Stimulated activated CD8-positive, alpha-beta memory T cell treated with anti-CD3 and anti-CD28 coated beads, Interleukin-4, amount 100 ng/mL, for 1 hour (primary cell): ENCODE results near the gene LZTS2.
"Not testable (repeated sequence)": the region's sequence is repeated elsewhere in the genome, so short reads cannot be mapped to it uniquely, and the experiment has no call there.

Source experiments
- DNase-seq, 2 donors: peaks; one replicate each; pipeline ENCODE4 v3.0.0-alpha.2; 2020; ENCODE audit warnings: low read depth in 2 of 2, low spot score in 1 of 2

Gene LZTS2

DNA sequence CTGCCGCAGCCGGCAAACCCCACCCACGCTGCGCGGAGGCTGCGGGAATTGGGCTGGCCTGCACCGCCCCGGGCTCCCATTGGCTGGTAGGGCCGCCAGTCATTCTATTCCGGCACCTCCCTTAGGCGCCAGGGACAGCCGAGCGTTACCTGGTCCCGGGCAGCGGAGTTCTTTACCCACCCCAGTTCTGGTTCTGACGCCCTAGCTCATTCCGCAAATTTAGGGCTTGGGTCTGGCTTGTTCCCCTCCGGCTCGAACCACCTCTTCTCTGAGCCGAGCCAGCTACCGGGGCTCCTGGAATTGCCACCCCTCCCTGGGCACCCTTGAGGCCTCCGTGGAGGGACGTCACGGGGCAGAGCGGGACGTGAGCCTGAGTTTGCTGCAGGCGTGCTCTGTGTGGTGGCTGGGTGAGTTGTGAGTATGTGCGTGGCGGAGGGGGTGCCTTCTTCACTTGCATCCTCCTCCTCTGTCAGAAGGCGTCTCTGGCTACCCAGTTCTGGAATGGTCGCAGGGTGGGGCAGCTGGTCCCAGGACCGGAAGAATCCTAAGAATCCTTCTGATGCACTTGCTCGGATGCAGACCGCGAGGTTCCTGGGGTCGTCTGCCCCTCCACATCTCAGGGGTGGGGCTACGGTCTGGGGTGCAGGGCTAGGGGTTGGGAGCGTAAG lies 31.7 kb downstream of the LZTS2 start, which contains the start of the genes PDZD7 and SFXN3:
PDZD7 (minus strand) TSS at position 2 of the 668 bp plus-strand sequence. CDS start 910 bp downstream, outside the sequence.
SFXN3 (plus strand) TSS at position 107 of the 668 bp plus-strand sequence. CDS start 3,461 bp downstream, outside the sequence.
- DNase-seq: peak; percentile 89 to 92

DNA sequence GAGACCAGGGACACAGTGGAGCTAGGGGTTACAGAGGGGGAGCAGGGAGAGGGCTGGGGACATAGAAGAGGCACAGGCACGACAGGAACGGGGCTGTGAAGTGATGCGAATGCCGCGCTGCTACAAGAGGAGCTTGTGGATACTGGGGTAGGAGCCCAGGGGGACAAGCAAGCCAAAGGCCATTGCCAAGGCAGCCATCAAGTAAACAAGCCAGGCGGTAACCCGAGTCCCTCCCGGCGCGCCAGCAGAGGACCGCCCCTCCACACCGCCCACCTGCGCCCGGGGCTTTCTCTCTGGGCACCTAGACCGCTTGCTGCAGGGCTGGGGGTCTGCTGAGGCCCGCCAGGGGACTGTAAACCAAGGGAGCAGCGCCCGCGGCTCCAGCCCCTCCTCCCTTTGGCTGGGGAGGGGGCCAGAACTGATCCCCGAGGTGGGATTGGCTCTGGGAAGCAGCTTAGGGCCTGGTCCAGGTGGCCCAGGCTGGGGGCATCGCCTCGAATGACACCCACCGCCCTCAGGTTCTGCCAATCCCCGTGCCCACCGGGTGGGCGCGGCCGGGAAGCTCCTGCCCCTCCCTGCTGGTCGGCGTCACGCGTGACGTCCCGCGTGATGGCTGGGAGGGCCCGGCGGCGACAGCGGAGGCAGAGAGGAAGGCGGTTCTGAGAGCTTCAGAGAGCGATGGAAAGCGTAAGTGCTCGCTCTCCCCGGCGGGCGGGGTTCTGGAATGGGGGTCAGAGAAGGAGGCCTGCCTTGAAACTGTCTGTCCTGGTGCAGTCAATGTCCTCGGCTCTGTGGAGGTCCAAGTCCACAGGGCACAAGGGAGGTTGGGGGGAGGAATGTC lies 32.4 kb downstream of the LZTS2 start:
- peak; percentile 58 to 60 for DNase-seq

DNA sequence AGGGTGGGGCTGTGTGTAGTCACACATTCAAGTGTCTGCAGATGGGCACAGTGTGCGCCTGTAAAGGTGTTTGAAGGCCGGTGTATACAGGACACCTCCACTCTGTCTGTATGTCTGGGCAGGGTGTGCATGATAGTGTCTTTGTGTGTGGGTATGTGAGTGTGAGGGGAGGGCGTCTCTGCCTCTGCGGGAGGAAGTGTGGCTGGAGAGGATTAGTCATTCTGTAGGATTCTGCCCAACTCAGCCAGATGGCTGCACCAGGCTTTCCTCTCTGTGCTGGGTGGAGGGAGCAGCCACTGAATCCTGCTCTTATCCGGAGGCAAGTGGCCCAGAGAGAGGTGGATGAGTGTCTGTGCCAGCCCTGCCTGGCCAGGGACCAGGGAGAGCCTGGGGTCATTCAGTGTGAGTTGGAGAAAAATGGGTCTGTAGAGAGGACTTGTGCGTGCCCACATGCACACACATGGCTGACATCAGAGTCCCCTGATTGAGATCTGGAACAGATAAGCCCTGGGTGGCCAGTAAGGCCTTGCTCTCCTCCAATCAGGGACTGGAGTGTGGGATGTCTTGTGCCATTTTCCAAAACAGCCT lies 33.1 kb downstream of the LZTS2 start:
- DNase-seq: peak; percentile 43 to 46

DNA sequence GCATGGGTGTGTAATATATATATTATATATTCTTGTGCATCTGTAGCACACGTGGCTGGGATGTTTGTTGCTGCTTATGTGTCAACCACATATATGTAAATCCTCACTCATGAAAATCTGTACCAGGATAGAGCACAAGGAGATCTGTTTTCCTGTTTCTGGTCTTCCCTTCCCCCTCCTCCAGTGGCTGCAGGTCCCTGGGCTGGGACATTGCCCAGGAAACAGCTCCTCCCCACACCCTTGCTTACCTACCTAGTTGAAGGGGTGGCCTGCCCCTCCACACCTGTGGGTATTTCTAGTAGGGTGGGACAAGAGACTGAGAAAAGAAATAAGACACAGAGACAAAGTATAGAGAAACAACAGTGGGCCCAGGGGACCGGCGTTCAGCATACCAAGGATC lies 33.7 kb downstream of the LZTS2 start:
- DNase-seq: no peak

DNA sequence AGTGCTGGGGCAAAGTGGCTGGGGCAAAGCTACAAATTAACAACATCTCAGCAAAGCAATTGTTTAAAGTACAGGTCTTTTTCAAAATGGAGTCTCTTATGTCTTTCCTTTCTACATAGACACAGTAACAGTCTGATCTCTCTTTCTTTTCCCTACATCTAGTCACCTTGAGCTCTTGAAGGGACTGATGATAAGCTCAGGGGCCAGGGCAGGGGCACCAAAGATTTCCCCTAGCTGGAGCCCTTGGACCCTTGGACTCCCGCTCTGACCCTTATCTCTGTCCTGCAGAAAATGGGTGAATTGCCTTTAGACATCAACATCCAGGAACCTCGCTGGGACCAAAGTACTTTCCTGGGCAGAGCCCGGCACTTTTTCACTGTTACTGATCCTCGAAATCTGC lies 34.8 kb downstream of the LZTS2 start:
- DNase-seq: not testable (repeated sequence)

DNA sequence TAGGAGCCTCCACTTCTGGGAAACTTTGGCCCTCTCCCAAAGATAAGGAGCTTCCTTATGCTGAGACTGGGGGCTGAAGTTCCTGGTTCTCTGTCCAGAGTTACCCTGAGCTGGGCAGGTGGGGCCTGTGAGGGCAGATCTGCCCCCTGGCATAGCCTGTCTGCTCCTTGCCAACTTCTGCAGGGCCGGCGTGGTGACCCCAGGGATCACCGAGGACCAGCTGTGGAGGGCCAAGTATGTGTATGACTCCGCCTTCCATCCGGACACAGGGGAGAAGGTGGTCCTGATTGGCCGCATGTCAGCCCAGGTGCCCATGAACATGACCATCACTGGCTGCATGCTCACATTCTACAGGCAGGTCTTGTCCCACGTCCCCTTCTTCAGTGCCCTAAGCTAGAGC lies 35.7 kb downstream of the LZTS2 start:
- no peak for DNase-seq

DNA sequence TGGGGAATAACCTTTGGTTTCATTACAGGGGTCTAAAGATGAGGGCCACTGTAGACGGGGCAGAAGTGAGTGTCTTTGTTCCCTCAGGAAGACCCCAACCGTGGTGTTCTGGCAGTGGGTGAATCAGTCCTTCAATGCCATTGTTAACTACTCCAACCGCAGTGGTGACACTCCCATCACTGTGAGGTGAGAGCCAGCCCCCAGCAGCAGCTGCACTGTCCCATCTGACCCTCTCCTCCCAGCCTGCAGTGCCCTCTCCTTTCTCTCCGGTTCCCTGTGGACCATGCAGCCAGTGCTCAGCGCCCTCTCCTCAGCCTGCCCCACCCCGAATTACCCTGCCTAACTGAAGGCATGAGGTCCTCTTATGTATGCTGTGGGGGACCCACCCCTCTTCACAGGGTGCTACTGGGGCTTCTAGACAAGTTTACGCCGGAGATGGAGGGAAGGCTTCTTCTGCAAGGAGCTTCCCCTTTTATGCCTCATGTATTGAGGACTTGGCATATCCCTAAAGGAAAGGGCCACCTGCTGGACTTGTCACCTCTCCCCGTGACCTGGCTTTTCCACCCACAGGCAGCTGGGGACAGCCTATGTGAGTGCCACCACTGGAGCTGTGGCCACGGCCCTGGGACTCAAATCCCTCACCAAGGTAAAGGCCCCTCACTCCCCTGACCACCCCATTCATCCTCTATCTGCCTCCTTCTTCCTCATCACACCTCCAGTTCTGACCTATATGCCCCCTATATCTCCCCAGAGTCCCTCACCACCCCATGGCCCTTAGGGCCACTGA lies 36.5 kb downstream of the LZTS2 start:
- no peak for DNase-seq

DNA sequence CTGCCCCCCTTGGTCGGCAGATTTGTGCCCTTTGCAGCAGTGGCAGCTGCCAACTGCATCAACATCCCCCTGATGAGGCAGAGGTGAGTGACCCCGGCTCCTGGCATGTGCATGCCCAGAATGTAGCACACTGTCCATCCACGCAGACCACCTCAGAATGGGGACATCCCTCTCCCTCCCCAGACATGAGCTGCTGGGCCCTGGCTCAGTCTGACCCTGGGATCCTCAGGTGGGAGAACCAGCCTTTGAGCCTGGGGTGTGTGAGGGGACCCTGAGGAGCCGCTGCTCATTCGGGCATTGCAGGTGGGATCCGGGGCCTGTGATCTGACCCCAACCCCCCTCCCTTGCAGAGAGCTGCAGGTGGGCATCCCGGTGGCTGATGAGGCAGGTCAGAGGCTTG lies 37.1 kb downstream of the LZTS2 start:
- no peak for DNase-seq

DNA sequence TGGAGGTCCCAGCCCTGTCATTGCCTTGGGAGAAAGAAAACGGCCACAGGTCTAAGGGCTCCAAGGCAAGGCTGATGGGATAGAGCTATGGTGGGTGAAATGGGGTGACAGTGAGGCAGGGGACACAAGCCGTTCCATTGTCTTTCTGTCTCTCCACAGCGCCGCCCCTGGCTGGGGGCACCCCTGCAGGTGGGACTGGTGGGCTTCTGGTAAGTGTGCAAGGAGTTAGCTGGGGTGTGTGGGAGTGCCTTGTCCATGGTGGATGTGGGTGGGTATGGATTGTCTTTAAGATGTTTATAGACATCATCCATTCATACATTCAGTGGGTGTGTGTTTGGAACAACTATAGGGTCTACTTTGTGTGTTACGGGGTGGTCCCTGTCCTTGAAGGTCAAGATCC lies 38.9 kb downstream of the LZTS2 start:
- DNase-seq: no peak

DNA sequence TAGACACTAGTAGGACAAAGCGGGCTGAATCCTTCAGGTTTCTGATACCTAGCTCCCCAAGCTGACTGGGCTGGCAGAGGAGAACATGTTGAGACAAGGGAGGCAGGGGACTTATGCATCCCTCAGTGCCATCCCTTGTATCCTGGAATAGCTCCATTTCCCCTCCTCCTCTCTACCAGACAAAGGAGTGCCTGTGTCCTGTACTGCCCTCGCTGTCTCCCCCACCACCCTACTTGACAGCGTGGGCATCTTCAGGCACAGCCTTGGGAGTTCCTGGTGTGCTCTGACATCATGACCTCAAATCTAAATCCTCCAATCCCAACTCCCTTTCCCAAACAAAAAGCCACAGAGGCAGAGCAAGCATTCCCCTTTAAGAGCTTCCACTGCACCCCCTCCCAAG lies 40.5 kb downstream of the LZTS2 start:
- no peak for DNase-seq

DNA sequence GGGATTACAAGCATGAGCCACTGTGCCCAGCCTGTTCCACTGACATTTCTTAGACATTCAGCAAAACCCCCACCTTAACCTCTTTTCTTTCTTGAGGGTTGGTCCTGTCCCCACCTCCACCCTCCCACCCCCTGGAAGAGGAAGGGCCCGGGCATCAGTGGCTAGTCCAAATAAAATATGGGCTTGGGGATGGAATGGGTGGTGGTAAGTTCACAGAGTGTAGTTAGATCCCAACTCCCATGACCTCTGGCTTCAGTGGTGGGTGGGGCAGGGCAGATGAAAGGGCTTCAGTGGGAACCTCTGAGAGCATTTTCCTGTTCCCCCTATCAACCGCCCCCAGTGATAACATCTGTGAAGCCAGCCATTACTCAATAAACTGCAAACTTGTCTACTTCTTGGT lies 41.2 kb downstream of the LZTS2 start:
- no peak for DNase-seq

DNA sequence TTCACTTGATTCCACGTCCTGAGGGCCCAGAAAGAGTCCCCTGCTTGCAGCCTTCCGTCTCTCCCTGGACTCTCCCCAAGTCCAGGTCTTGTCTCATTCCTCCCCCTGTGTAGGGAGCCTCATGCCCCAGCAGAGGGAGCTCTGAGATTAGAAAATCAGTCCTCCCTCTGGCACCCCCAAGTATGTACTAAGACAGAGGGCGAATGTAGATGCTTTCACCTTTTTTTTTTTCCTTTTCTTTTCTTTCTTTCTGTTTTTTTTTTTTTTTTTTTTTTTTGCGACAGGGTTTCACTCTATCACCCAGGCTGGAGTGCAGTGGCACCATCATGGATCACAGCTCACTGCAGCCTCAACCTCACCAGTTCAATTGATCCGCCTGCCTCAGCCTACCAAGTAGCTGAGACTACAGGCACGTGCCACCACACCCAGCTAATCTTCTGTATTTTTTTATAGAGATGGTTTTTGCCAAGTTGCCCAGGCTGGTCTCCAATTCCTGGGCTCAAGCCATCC lies 41.7 kb downstream of the LZTS2 start:
- DNase-seq: peak in 1 of 2 donors; percentile 42

DNA sequence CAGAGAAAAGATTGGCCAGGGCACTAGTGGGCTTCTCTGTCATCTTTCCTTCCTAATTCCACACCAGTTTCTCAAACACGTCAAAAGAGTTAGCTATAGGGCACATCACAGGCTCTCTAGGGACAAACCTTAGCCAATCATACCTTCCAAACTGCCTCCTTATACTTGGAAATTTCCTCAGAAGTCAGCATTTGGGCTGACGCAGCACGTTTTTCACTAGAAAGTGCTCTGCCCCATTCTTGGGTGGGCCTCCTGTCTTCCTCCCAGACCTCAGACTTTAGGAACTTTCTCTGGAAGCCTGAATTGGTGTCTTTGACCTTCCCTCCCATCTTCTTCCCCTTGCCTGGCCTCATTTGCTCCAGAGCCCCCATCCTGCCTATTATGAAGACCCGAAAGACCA lies 42.5 kb downstream of the LZTS2 start:
- no peak for DNase-seq

DNA sequence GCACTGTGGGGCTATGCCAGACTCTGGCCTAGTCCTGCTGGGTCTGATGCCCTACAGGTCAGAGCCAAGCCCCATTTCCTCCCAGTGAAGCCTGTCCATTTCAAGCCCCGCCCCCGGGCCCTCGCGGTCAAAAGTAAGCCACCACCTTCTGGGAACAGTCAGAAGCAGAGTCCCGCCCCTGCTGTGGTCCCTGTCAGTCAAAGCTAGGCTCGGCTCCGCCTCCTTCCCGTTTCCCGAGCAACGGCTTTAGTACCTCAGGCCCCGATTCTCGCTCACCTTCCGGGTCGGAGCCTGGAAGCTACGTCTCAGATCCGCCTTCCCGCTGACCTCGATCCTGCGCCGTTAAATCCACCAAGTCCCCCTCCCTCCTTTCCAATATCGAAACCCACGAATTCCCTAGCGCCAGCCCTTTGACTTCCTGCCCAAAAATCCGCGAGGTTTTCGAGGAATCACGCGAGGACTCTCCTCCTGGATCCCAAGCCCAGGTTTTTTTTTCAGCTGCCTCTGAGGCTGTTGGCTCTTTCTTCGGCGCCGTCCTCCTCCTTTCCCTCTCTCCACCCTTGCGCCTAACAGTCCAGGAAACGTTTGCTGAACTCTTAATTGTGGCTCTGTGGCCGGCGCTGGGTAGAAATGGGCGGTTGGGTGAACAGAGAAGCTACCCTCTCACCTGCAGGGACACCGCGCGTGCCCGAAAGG lies 43.2 kb downstream of the LZTS2 start:
- DNase-seq: peak; percentile 64 to 69

DNA sequence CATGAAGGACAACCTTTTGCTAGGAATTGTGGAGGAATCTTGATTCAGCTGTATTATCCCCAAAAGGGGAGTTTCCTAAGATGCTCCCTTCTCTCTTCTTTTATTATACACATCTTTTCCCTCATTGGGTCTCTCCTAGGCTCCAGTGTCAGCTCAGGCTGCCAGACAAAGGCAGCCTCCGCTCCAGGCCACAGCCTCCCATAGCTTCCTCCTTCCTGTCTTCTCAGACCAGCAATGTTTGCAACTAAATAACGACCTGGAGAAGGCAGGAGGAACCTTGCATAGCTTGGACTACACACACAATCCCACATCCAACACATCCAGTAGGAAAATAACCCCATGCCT lies 43.7 kb downstream of the LZTS2 start:
- DNase-seq: no peak

DNA sequence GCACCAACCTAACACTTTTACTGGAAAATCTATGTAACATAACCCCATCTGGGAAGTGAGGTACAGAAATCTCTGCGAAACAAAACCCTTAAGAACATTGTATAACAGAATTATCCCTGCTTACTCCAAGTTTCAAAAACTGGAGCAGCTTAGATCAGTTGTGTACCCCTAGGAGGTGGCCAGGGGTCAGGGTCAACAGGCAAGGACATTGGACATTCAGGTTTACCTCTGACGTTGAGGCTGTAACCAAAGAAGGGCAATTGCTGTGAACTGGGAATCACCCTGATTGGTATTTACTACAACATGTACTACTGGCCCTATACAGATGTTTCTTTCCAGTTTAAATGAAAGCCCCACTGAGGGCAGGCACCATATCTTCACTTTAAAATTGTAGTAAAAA lies 44.5 kb downstream of the LZTS2 start:
- DNase-seq: no peak

DNA sequence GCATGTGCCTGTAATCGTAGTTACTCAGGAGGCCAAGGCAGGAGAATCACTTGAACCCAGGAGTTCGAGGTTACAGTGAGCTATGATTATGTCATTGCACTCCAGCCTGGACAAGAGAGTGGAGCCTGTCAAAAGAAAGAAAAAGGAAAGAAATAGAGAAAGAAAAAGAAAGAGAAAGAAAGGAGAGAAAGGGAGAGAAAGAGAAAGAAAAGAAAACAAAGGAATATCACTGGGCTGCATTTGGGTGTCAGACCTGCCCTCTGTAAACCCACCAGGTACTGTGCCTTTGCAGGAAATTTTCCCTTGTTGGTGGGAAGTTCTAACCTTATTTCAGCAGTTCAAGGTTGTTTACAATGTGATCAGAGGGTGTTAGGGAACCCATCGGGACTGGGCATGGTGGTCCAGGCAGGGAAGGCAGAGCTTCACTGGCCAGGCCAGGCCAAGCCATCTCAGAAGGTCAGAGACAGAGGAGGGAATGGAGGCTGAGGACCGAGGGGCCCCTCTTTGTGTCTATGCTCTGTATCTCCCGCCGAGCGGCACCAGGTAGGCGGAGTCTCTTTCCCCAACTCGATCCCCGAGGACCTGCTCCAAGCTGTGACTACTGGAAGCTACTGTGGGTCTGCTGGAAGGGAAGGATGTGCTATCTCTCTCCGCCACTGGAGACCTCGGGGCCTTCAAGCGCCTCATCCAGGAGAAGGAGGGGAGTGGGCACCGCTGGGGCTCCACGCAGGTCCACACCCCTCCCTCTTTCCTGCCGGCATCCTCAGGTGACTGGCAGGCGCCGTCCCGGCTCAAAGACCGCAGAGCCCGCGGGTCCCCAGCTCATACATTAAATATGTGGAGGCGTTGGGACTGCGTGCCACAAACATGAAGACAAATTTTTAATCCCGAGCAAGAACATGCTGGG lies 47.0 kb downstream of the LZTS2 start:
- DNase-seq: no peak

DNA sequence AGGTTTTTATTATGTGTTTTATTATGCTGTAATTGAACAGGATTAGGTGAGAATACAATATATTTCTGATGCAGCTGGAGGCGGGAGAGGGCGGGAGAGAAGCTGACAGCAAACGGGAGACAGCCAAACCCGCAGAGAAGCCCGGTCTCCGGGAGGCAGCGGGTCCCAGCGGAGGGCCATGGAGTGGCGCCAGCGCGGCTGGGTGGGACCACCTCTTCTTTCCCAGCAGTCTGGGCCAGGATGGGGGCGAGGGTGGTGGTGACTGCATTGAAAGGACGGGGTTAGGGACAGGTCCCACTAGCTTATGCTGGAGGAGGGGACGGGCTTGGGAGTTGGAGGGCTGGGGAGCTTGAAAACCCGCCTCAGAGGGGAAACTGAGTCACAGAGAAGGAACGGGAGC lies 47.7 kb downstream of the LZTS2 start:
- no peak for DNase-seq
